Measurements from ENCODE around the gene ASS1.

ASS1 gene

GRCh38 chr9:130465383-130466096 lies 20.8 kb downstream of the ASS1 start:
- no peak overlapping the region for H3K4me3 ChIP-seq (ENCODE audit: low read depth, low read length)
- POLR2A ChIA-PET, result no interaction called here
- CTCF ChIA-PET, result interaction anchor here (21.8 kb wide), 1 partner anchor 217 kb away, joined by 414 read pairs; no protein-coding TSS in a partner anchor
- TF ChIP-seq CTCF (IDR thresholded peaks at IDR 0.05; ENCODE audit: insufficient read depth, low read length, missing control alignments), result no peak
- no peak for DNase-seq (ENCODE audit: low read depth, low spot score)

GRCh38 chr9:130466537-130467217 lies 21.9 kb downstream of the ASS1 start:
- no peak for DNase-seq (ENCODE audit: low read depth, low spot score)
- no peak overlapping the region for H3K4me3 ChIP-seq (ENCODE audit: low read depth, low read length)
- ChIA-PET CTCF (interaction anchor here (1.3 to 21.8 kb wide), 3 partner anchors 9 to 216 kb away, joined by 4 to 414 read pairs (median 5); no protein-coding TSS in a partner anchor), POLR2A (no interaction called here)
- no peak for TF ChIP-seq CTCF (IDR thresholded peaks at IDR 0.05; ENCODE audit: insufficient read depth, low read length, missing control alignments)

GRCh38 chr9:130467316-130467715 lies 22.6 kb downstream of the ASS1 start:
- DNase-seq (ENCODE audit: low read depth, low spot score), result no peak
- no peak overlapping the region for H3K4me3 ChIP-seq (ENCODE audit: low read depth, low read length)
- TF ChIP-seq CTCF (IDR thresholded peaks at IDR 0.05; ENCODE audit: insufficient read depth, low read length, missing control alignments), result no peak
- ChIA-PET POLR2A (no interaction called here), CTCF (interaction anchor here (0.6 to 21.8 kb wide), 4 partner anchors 10 to 216 kb away, joined by 3 to 414 read pairs (median 4); no protein-coding TSS in a partner anchor)

- POLR2A ChIA-PET, result no interaction called here
- H3K4me3 ChIP-seq (ENCODE audit: low read depth, low read length), result no peak overlapping the region
- CTCF ChIA-PET, result interaction anchor here (21.8 kb wide), 1 partner anchor 214 kb away, joined by 414 read pairs; no protein-coding TSS in a partner anchor
- no peak for TF ChIP-seq CTCF (IDR thresholded peaks at IDR 0.05; ENCODE audit: insufficient read depth, low read length, missing control alignments)
- DNase-seq (ENCODE audit: low read depth, low spot score), result no peak
Measured at GRCh38 chr9:130468566-130468965, 23.8 kb downstream of the ASS1 start.

- TF ChIP-seq CTCF (IDR thresholded peaks at IDR 0.05; ENCODE audit: insufficient read depth, low read length, missing control alignments), result no peak
- ChIA-PET CTCF (interaction anchor here (4.6 to 21.8 kb wide), 2 partner anchors 10 to 213 kb away, joined by 21 to 414 read pairs; no protein-coding TSS in a partner anchor), POLR2A (no interaction called here)
- DNase-seq (ENCODE audit: low read depth, low spot score), result no peak
- H3K4me3 ChIP-seq (ENCODE audit: low read depth, low read length), result no peak overlapping the region
Measured at GRCh38 chr9:130470269-130470668, 25.5 kb downstream of the ASS1 start.

GRCh38 chr9:130470950-130471349 lies 26.2 kb downstream of the ASS1 start:
- ChIA-PET CTCF (interaction anchor here (4.6 to 21.8 kb wide), 2 partner anchors 11 to 212 kb away, joined by 21 to 414 read pairs; no protein-coding TSS in a partner anchor), POLR2A (no interaction called here)
- DNase-seq (ENCODE audit: low read depth, low spot score), result no peak
- TF ChIP-seq CTCF (IDR thresholded peaks at IDR 0.05; ENCODE audit: insufficient read depth, low read length, missing control alignments), result no peak
- H3K4me3 ChIP-seq (ENCODE audit: low read depth, low read length), result no peak overlapping the region

All from AG04449 (cell line).